ENCODE results near the gene DNAJB6.

Gene DNAJB6

GRCh38 chr7:157423348-157423747 lies 86.5 kb downstream of the DNAJB6 start:
- H2BK5ac ChIP-seq (ENCODE audit: low read length), result no peak overlapping the region
- WGBS, 2 donors (ENCODE audit: extremely low coverage in 2 of 2, insufficient read length in 2 of 2, insufficient replicate concordance in 1 of 2), result no CpG with 5 or more reads among the region's 12 CpGs
- H3K36me3 ChIP-seq (replicated peaks in 1 of 2; ENCODE audit: control insufficient read depth in 2 of 2, insufficient read depth in 2 of 2, low read length in 2 of 2), result peaks cover 2 to 5% of the 10 kb centered on the region in 2 donors

GRCh38 chr7:157423886-157424565 lies 87.2 kb downstream of the DNAJB6 start:
- Histone ChIP-seq H3K23ac (ENCODE audit: low read depth, low read length, poor library complexity) (no peak overlapping the region), H2BK5ac (ENCODE audit: low read length) (peak overlapping the region; percentile 66), H2BK12ac (ENCODE audit: low read length) (peak overlapping the region; percentile 58), H2BK15ac (ENCODE audit: low read length) (no peak overlapping the region), H3K9ac (ENCODE audit: low read depth, low read length, poor library complexity) (no peak overlapping the region), H4K91ac (ENCODE audit: low read depth, low read length, poor library complexity) (no peak overlapping the region), H2BK120ac (ENCODE audit: low read depth, low read length) (no peak overlapping the region), H3K79me1 (ENCODE audit: low read depth, low read length) (no peaks in the 10 kb centered on the region), H3K14ac (ENCODE audit: low read length) (peak overlapping the region; percentile 56), H3K9me3 (replicated peaks in 1 of 2; ENCODE audit: control insufficient read depth in 2 of 2, insufficient read depth in 1 of 2, low read depth in 1 of 2, low read length in 2 of 2) (peaks cover 0 to 2% of the 10 kb centered on the region in 2 donors), H2AFZ (ENCODE audit: low read length) (no peak overlapping the region), H4K8ac (ENCODE audit: low read depth, low read length) (peak overlapping the region; percentile 92), H3K4ac (ENCODE audit: low read length) (no peak overlapping the region), H3K18ac (ENCODE audit: low read length) (peak overlapping the region; percentile 71), H3K4me2 (ENCODE audit: insufficient read depth, low read length, poor library complexity, severe bottlenecking) (no peak overlapping the region), H3K27ac (replicated peaks; ENCODE audit: low read length) (no peak overlapping the region), H3K4me3 (ENCODE audit: low read length in 2 of 2) (no peak overlapping the region), H2AK5ac (ENCODE audit: low read depth, low read length) (peak overlapping the region; percentile 74), H3K4me1 (ENCODE audit: control insufficient read depth in 2 of 2, insufficient read depth in 1 of 2, low read depth in 1 of 2, low read length in 2 of 2) (peaks cover 0 to 6% of the 10 kb centered on the region in 2 donors), H3K27me3 (ENCODE audit: control insufficient read depth in 3 of 3, insufficient read depth in 3 of 3, low read depth in 1 of 3, low read length in 3 of 3) (no peaks in the 10 kb centered on the region), H3K36me3 (replicated peaks in 1 of 2; ENCODE audit: control insufficient read depth in 2 of 2, insufficient read depth in 2 of 2, low read length in 2 of 2) (peaks cover 2 to 3% of the 10 kb centered on the region in 2 donors)
- DNase-seq (ENCODE audit: low spot score), result no peak
- no CpG with 5 or more reads among the region's 31 CpGs for WGBS, 2 donors (ENCODE audit: extremely low coverage in 2 of 2, insufficient read length in 2 of 2, insufficient replicate concordance in 1 of 2)

More at GRCh38 chr7:157423348-157423747, 86.5 kb downstream of the DNAJB6 start:
- no peak overlapping the region for H4K8ac ChIP-seq (ENCODE audit: low read depth, low read length)
- no peak overlapping the region for H4K91ac ChIP-seq (ENCODE audit: low read depth, low read length, poor library complexity)
- H3K27ac ChIP-seq (replicated peaks; ENCODE audit: low read length), result no peak overlapping the region
- no peak overlapping the region for H3K4me2 ChIP-seq (ENCODE audit: insufficient read depth, low read length, poor library complexity, severe bottlenecking)
- no peak overlapping the region for H2AFZ ChIP-seq (ENCODE audit: low read length)
- peaks cover 0 to 6% of the 10 kb centered on the region in 2 donors for H3K4me1 ChIP-seq (ENCODE audit: control insufficient read depth in 2 of 2, insufficient read depth in 1 of 2, low read depth in 1 of 2, low read length in 2 of 2)
- H2BK12ac ChIP-seq (ENCODE audit: low read length), result no peak overlapping the region
- no peak overlapping the region for H3K4me3 ChIP-seq (ENCODE audit: low read length in 2 of 2)
- no peaks in the 10 kb centered on the region for H3K27me3 ChIP-seq (ENCODE audit: control insufficient read depth in 3 of 3, insufficient read depth in 3 of 3, low read depth in 1 of 3, low read length in 3 of 3)
- peak overlapping the region; percentile 74 for H2AK5ac ChIP-seq (ENCODE audit: low read depth, low read length)
- no peak overlapping the region for H3K4ac ChIP-seq (ENCODE audit: low read length)
- no peak overlapping the region for H3K9ac ChIP-seq (ENCODE audit: low read depth, low read length, poor library complexity)
- DNase-seq (ENCODE audit: low spot score), result no peak
- peak overlapping the region; percentile 71 for H3K18ac ChIP-seq (ENCODE audit: low read length)
- peaks cover 2% of the 10 kb centered on the region for H3K79me1 ChIP-seq (ENCODE audit: low read depth, low read length)
- no peak overlapping the region for H2BK15ac ChIP-seq (ENCODE audit: low read length)
- H3K9me3 ChIP-seq (replicated peaks in 1 of 2; ENCODE audit: control insufficient read depth in 2 of 2, insufficient read depth in 1 of 2, low read depth in 1 of 2, low read length in 2 of 2), result peaks cover 0 to 2% of the 10 kb centered on the region in 2 donors
- H2BK120ac ChIP-seq (ENCODE audit: low read depth, low read length), result no peak overlapping the region
- no peak overlapping the region for H3K23ac ChIP-seq (ENCODE audit: low read depth, low read length, poor library complexity)
- H3K14ac ChIP-seq (ENCODE audit: low read length), result peak overlapping the region; percentile 63

GRCh38 chr7:157425137-157425731 lies 88.4 kb downstream of the DNAJB6 start:
- H3K79me1 ChIP-seq (ENCODE audit: low read depth, low read length), result no peaks in the 10 kb centered on the region
- no peak overlapping the region for H3K4me2 ChIP-seq (ENCODE audit: insufficient read depth, low read length, poor library complexity, severe bottlenecking)
- no peaks in the 10 kb centered on the region for H3K27me3 ChIP-seq (ENCODE audit: control insufficient read depth in 3 of 3, insufficient read depth in 3 of 3, low read depth in 1 of 3, low read length in 3 of 3)
- no peak overlapping the region for H3K27ac ChIP-seq (replicated peaks; ENCODE audit: low read length)
- H3K23ac ChIP-seq (ENCODE audit: low read depth, low read length, poor library complexity), result peak overlapping the region; percentile 44
- no CpG with 5 or more reads among the region's 18 CpGs for WGBS, 2 donors (ENCODE audit: extremely low coverage in 2 of 2, insufficient read length in 2 of 2, insufficient replicate concordance in 1 of 2)
- no peak overlapping the region for H2BK120ac ChIP-seq (ENCODE audit: low read depth, low read length)
- peak overlapping the region; percentile 55 for H2BK5ac ChIP-seq (ENCODE audit: low read length)
- H2AFZ ChIP-seq (ENCODE audit: low read length), result no peak overlapping the region
- H3K4me1 ChIP-seq (ENCODE audit: control insufficient read depth in 2 of 2, insufficient read depth in 1 of 2, low read depth in 1 of 2, low read length in 2 of 2), result peaks cover 0 to 6% of the 10 kb centered on the region in 2 donors
- no peak overlapping the region for H3K4me3 ChIP-seq (ENCODE audit: low read length in 2 of 2)
- peak overlapping the region; percentile 71 for H3K18ac ChIP-seq (ENCODE audit: low read length)
- H2AK5ac ChIP-seq (ENCODE audit: low read depth, low read length), result peak overlapping the region; percentile 40
- peaks cover 0 to 2% of the 10 kb centered on the region in 2 donors for H3K9me3 ChIP-seq (replicated peaks in 1 of 2; ENCODE audit: control insufficient read depth in 2 of 2, insufficient read depth in 1 of 2, low read depth in 1 of 2, low read length in 2 of 2)
- no peak overlapping the region for H3K9ac ChIP-seq (ENCODE audit: low read depth, low read length, poor library complexity)
- H3K36me3 ChIP-seq (replicated peaks in 1 of 2; ENCODE audit: control insufficient read depth in 2 of 2, insufficient read depth in 2 of 2, low read length in 2 of 2), result peaks cover 2 to 3% of the 10 kb centered on the region in 2 donors
- H4K91ac ChIP-seq (ENCODE audit: low read depth, low read length, poor library complexity), result no peak overlapping the region
- H2BK12ac ChIP-seq (ENCODE audit: low read length), result no peak overlapping the region
- H3K4ac ChIP-seq (ENCODE audit: low read length), result no peak overlapping the region
- H4K8ac ChIP-seq (ENCODE audit: low read depth, low read length), result no peak overlapping the region
- no peak for DNase-seq (ENCODE audit: low spot score)
- H3K14ac ChIP-seq (ENCODE audit: low read length), result peak overlapping the region; percentile 9
- peak overlapping the region; percentile 75 for H2BK15ac ChIP-seq (ENCODE audit: low read length)

GRCh38 chr7:157425761-157426160 lies 89.0 kb downstream of the DNAJB6 start:
- Histone ChIP-seq H3K79me1 (ENCODE audit: low read depth, low read length) (no peaks in the 10 kb centered on the region), H4K8ac (ENCODE audit: low read depth, low read length) (no peak overlapping the region), H3K36me3 (replicated peaks in 1 of 2; ENCODE audit: control insufficient read depth in 2 of 2, insufficient read depth in 2 of 2, low read length in 2 of 2) (peaks cover 2 to 3% of the 10 kb centered on the region in 2 donors), H2BK15ac (ENCODE audit: low read length) (peak overlapping the region; percentile 75), H2BK12ac (ENCODE audit: low read length) (no peak overlapping the region), H3K9ac (ENCODE audit: low read depth, low read length, poor library complexity) (no peak overlapping the region), H2AFZ (ENCODE audit: low read length) (no peak overlapping the region), H3K4me3 (ENCODE audit: low read length in 2 of 2) (no peak overlapping the region), H3K4me1 (ENCODE audit: control insufficient read depth in 2 of 2, insufficient read depth in 1 of 2, low read depth in 1 of 2, low read length in 2 of 2) (peaks cover 0 to 6% of the 10 kb centered on the region in 2 donors), H3K4ac (ENCODE audit: low read length) (no peak overlapping the region), H3K4me2 (ENCODE audit: insufficient read depth, low read length, poor library complexity, severe bottlenecking) (no peak overlapping the region), H3K27me3 (ENCODE audit: control insufficient read depth in 3 of 3, insufficient read depth in 3 of 3, low read depth in 1 of 3, low read length in 3 of 3) (no peaks in the 10 kb centered on the region), H2BK5ac (ENCODE audit: low read length) (peak overlapping the region; percentile 55), H3K23ac (ENCODE audit: low read depth, low read length, poor library complexity) (peak overlapping the region; percentile 96), H3K14ac (ENCODE audit: low read length) (peak overlapping the region; percentile 71), H3K9me3 (replicated peaks in 1 of 2; ENCODE audit: control insufficient read depth in 2 of 2, insufficient read depth in 1 of 2, low read depth in 1 of 2, low read length in 2 of 2) (peaks cover 0 to under 1% of the 10 kb centered on the region in 2 donors), H3K18ac (ENCODE audit: low read length) (peak overlapping the region; percentile 71), H4K91ac (ENCODE audit: low read depth, low read length, poor library complexity) (no peak overlapping the region), H2AK5ac (ENCODE audit: low read depth, low read length) (no peak overlapping the region), H3K27ac (replicated peaks; ENCODE audit: low read length) (no peak overlapping the region), H2BK120ac (ENCODE audit: low read depth, low read length) (no peak overlapping the region)
- WGBS, 2 donors (ENCODE audit: extremely low coverage in 2 of 2, insufficient read length in 2 of 2, insufficient replicate concordance in 1 of 2), result no CpG with 5 or more reads among the region's 19 CpGs
- no peak for DNase-seq (ENCODE audit: low spot score)

Data from neuronal stem cell (in vitro differentiated cells).